NCI-H1092 (cell line): Measurements from ENCODE around the gene RASA3.

Experiments used
- DNase-seq: peaks from one replicate; lab custom pipeline; 2025; lab: John Stamatoyannopoulos, UW

Gene RASA3

DNA sequence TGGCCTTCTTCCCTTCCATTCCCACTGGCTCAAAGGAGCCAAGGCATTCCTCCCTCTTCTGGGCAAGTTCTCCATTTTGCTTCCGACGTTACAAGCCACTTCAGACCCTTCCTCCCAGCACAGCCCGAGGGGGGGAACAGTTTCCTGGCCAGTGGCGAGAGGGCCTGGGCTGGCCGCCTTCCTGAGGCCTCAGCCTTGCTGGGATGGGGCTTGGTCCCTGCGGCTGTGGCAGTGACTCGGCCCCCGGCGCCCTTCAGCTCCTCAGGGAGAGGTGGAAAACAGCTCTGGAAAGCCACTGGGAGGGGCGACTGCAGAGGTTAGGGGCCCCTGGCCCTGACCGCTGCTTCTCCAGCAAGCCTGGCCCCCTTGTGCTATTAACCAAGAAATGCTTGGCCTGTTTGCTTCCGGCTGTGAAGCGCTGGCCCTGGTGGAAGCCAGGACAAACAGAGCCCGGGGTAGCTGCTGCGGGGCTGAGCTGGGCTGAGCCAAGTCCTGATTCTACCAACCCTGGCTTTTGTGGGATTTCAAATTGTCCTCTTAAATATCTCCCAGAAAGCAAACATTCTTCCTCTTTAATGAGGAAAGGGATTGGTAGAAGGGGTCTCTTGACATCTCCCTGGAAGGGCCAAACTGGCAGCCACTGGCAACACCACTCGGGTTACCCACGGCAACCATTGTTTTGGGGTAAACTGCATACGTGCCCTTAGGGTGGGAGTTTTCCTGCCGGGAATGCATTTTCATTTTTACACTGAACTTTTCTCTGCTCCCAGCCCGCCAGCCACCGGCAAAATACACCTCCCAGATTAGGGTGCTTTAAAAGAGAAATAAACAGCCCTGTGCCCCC, 197.2 kb downstream of the RASA3 start:
- peak; percentile 98 for DNase-seq

DNA sequence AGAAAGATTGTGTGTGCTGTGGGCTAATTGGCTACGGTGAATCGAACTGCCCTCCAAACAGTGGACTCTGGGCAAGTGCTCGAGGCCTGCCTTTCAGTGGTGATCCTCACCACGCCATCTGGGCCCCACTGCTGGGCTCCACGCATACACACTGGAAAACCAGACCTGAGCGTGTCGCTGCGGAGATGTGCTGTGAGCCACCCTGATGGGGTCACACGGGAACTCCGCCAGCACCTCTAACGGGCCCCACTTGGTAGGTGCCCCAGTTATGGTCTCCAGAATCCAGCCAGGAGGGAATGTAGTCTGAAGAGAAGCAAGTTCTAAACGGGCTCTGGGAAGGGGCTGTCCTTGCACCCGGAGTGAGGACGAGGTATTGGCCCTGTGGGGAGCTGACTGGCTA, 197.8 kb downstream of the RASA3 start:
- no peak for DNase-seq

DNA sequence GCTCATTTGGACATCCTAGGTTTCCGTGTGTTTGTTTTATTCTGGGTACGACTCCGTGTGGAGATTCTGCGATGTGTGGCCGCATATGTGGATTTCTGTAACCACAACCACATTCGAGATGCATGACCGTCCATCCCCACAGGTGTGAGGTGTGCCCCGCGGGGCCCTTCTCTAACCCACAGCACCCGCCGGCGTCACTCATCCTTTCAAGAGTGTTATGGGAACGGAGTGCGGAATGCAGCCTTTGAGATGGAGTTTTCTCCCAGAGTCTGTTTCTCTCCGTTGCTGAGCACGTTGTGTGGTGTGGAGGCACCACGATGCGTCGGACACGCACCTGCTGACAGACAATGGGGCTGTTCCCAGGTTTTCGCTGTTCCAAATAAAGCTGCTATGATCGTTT, 198.5 kb downstream of the RASA3 start:
- no peak for DNase-seq

DNA sequence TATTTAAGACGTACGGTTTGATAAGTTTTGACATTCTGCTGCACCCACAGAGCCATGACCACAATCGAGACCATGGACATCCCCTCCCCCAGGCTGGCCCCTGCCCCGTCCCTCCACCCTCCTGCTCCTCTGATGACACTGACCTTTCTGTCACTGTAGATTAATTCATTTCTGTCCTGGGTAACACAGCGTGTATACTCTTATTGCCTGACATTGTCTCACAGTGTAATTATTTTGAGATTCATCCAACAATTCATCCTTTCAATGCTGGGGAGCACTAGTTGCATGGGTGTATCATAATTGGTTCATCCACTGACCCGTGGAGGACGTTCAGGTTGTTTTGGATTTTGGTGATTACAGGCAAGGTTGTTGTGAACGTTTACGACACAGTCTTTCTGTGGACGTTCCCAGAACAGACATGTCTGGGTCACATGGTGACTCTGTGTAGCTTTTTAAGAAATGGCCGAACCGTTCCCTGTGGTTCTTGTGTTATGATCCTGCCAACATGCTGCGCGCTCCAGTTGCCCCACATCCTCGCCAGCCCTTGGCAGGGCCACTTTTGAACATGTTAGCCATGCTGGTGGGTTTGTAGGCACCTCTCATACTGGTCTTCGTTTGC, 200.5 kb downstream of the RASA3 start:
- DNase-seq, result no peak

DNA sequence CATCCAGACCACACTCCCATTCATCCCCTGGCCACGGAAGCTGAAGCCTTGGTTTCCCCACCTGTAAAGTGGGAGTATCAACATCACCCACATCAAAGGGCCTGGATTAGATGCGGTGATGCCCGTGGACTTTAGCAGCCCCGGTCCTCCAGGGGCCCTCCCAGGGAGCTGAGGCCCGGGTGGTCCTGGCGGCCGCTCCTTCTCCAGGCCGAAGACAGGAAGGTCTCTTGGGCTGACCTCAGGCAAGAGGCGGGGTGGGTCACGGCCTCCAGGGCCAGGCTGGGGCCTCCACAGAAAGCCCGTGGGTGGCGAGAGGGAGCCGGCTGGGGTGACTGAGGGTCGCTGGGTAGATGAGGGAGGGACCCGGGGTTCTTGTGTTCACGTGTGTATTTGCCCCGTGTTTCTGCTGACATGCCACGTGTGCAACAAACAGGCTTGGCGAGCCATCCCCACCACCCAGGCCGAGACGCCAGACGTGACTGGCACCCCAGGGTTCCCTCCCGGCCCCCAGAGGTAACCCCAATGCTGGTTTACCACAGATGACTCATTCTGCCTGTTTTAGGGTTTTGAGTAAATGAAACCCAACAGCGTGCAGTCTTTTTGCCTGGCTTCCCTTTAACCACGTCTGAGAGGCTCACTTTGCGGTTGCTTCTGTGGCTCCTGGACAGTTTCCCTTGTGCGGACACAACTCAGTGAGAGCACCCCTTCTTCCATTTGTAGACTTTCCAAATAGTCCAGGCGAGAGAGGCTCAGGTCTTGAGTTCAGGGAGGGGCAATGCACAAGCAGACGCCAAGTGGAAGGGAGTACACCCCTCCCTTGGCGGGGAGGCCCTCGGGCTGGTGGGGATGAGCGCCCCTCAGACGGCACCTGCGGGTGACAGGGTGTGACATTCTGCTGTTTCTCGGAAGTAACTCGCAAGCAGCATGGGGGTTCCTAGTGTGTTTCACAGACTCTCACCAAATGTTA, 201.5 kb downstream of the RASA3 start:
- DNase-seq, result no peak

DNA sequence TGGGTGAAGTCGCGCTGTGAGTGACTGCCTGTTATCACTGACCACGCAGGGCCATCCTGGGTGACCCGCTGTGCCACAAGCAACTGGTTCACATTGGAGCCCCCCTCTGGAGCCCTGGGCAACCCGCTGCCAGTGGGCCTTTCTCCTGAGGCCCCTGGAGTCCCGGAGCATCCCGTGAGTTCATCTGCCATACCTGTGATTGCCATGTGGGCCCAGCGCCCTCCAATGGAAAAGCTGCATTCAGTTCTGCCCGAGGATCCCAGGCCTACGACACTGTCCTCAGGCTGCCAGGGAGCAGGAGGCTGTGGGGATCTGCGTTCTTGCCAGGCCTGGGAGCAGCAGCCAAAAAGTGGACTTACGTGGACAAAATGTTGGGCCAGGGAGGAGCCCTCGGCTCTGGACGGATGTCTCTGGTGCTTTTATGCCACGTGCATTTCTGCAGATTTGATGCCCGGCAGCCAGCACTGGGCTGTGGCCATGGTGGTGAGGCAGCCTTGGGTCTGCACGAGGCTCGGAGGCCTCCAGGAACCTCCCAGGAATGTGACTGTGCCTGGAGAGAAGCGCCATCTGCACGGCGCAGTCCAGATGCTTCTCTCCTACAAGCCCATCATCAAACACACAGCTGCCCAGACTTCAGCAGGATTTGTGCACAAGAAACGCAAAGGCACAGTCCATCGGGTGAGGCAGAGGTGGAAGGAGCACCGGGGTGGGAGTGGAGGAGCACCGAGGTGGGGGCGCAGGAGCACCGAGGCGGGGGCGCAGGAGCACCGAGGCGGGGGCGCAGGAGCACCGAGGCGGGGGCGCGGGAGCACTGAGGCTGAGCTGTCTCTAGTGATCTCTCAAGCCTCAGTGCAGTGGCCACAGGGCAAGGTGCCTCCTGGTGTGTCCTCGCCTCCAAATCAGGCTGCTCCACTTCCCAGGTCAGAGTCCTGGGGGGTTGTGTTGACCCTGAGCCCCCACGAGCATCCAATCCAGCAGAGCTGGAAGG, 202.5 kb downstream of the RASA3 start:
- DNase-seq, result no peak

DNA sequence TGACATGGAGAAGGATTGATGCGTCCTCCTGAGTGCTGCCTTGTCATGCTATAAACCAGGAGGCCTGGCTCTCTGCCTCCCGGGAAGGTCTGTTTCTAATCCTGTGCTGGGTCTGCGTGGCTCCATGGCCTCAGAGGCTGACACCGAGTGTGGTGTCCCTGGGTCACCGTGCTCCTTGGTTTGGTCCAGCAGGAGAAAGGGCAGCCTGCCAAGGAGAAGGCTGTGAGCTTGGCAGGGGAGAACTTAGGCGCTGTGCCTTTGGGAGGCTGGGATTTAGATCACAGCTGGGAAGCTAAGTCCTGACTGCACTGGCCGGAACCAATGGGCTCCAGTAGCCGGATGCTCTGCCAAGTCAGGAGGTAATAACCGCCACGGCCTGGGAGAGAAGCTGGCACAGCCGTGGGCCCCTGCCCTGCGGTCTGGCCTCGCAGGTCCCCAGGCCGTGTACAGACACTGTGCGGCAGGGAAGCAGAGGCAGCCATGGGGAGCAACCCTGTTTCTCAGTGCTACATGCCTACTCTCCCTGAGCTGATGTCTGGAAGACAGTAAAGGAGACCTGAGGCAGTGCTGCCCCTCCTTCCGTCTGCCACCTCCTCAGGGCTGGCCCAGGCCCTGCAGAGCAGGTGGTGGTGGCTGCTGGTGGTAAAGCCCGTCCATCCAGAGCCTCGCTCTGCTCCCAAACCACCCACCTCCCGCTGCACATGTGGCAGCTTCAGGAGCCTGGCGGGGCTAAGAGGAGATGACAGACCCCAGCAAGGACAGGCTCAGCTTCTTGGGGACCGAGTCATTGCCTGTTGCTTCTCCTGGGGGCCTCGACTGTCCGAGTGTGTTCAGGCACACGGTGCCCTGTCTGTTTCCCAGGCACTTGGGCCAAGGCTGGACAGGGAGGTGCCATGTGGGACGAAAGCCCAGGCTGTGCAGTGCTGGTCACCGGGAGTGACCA, 203.5 kb downstream of the RASA3 start:
- DNase-seq, result peak; percentile 29
